Stimulated activated naive B cell treated with anti-CD40 and anti-IgM and Interleukin-4, amounts not matched to agents 10 μg/mL and 1 μg/mL and 100 μg/mL, for 72 hours (primary cell): ENCODE data around the gene ADM5.

Experiments used
- ATAC-seq, 2 donors: fragments of 150-1000 bp; cut with Tn5 transposase; replicated peaks; 2 replicates each; pipeline ENCODE4 v1.10.0; 2021; ENCODE audit warnings: moderate library complexity in 1 of 2
- DNase-seq: peaks from one replicate; pipeline ENCODE4 v3.0.0; 2021
- H3K27ac Mint-ChIP-seq: one replicate; pipeline ENCODE4 v1.8.0; 2022; ENCODE audit warnings: mild to moderate bottlenecking, mixed read lengths
- H3K27me3 Mint-ChIP-seq, 2 donors: one replicate each; pipeline ENCODE4 v1.8.0; 2022; ENCODE audit warnings: mixed read lengths in 2 of 2
- H3K36me3 Mint-ChIP-seq, 2 donors: one replicate each; pipeline ENCODE4 v1.8.0; 2022; ENCODE audit warnings: mixed read lengths in 2 of 2, mild to moderate bottlenecking in 1 of 2
- H3K4me1 Mint-ChIP-seq, 2 donors: one replicate each; pipeline ENCODE4 v1.8.0; 2022; ENCODE audit warnings: mixed read lengths in 2 of 2, mild to moderate bottlenecking in 1 of 2
- H3K4me3 Mint-ChIP-seq, 2 donors: one replicate each; pipeline ENCODE4 v1.8.0; 2022; ENCODE audit warnings: mild to moderate bottlenecking in 2 of 2, mixed read lengths in 2 of 2, moderate library complexity in 1 of 2
- H3K9me3 Mint-ChIP-seq, 2 donors: one replicate each; pipeline ENCODE4 v1.8.0; 2022; ENCODE audit warnings: mixed read lengths in 2 of 2, mild to moderate bottlenecking in 1 of 2

The ADM5 gene

GRCh38 chr19:49689133-49690078, at the start of gene ADM5:
ADM5 (plus strand) TSS chr19:49689594; CDS start chr19:49689838, 244 bp downstream.
- Mint-ChIP-seq H3K9me3 (no peaks in the 10 kb centered on the region), H3K4me3 (peak within 1 kb of the TSS; percentile 73 to 76), H3K4me1 (peaks cover 33 to 49% of the 10 kb centered on the region in 2 donors), H3K27me3 (peaks cover 29 to 43% of the 10 kb centered on the region in 2 donors), H3K36me3 (peaks cover 39 to 55% of the 10 kb centered on the region in 2 donors), H3K27ac (peak within 1 kb of the TSS; percentile 51)
- DNase-seq (no peak), ATAC-seq (peak; percentile 48 to 61)

GRCh38 chr19:49640113-49640898, 49.1 kb upstream of the ADM5 start, which contains the start of gene RRAS:
RRAS (minus strand) TSS chr19:49640143; CDS start chr19:49640098, 45 bp downstream.
- Mint-ChIP-seq H3K4me1 (peaks cover 43 to 54% of the 10 kb centered on the region in 2 donors), H3K36me3 (peaks cover 13 to 24% of the 10 kb centered on the region in 2 donors), H3K27me3 (no peaks in the 10 kb centered on the region), H3K27ac (peak within 1 kb of the TSS; percentile 99), H3K9me3 (no peaks in the 10 kb centered on the region), H3K4me3 (peak within 1 kb of the TSS; percentile 95 to 98)
- DNase-seq (peak; percentile 99), ATAC-seq (peak; percentile 72 to 73)

- Mint-ChIP-seq H3K36me3 (peaks cover 29 to 40% of the 10 kb centered on the region in 2 donors), H3K27me3 (no peaks in the 10 kb centered on the region), H3K4me1 (peaks cover 53 to 67% of the 10 kb centered on the region in 2 donors), H3K9me3 (no peaks in the 10 kb centered on the region), H3K27ac (peak within 1 kb of the TSS; percentile 99), H3K4me3 (peak within 1 kb of the TSS; percentile 95 to 98)
- ATAC-seq (peak; percentile 72 to 75), DNase-seq (peak; percentile 100)
Observed at GRCh38 chr19:49641688-49642491, 47.5 kb upstream of the ADM5 start, which contains the start of gene SCAF1. SCAF1 (plus strand) TSS chr19:49642209; CDS start chr19:49645027, 2,818 bp downstream.

GRCh38 chr19:49642492-49643035, 46.8 kb upstream of the ADM5 start:
- ATAC-seq (no peak), DNase-seq (no peak)
- H3K4me3 Mint-ChIP-seq: peak overlapping the region; percentile 95 to 98
- no peaks in the 10 kb centered on the region for H3K27me3 Mint-ChIP-seq
- peak overlapping the region; percentile 99 for H3K27ac Mint-ChIP-seq
- H3K36me3 Mint-ChIP-seq: peaks cover 32 to 46% of the 10 kb centered on the region in 2 donors
- H3K9me3 Mint-ChIP-seq: no peaks in the 10 kb centered on the region
- H3K4me1 Mint-ChIP-seq: peaks cover 55 to 66% of the 10 kb centered on the region in 2 donors

- Mint-ChIP-seq H3K27ac (peak overlapping the region; percentile 1), H3K4me1 (peaks cover 49 to 57% of the 10 kb centered on the region in 2 donors), H3K36me3 (peaks cover 32 to 46% of the 10 kb centered on the region in 2 donors), H3K4me3 (peak overlapping the region; percentile 8 to 98), H3K9me3 (no peaks in the 10 kb centered on the region), H3K27me3 (no peaks in the 10 kb centered on the region)
- ATAC-seq (no peak), DNase-seq (no peak)
Observed at GRCh38 chr19:49643466-49643865, 45.9 kb upstream of the ADM5 start.

- H3K9me3 Mint-ChIP-seq: no peaks in the 10 kb centered on the region
- DNase-seq (no peak), ATAC-seq (no peak)
- peaks cover 39 to 51% of the 10 kb centered on the region in 2 donors for H3K36me3 Mint-ChIP-seq
- H3K4me1 Mint-ChIP-seq: peaks cover 39 to 42% of the 10 kb centered on the region in 2 donors
- no peak overlapping the region for H3K4me3 Mint-ChIP-seq
- H3K27me3 Mint-ChIP-seq: no peaks in the 10 kb centered on the region
- peak overlapping the region; percentile 31 for H3K27ac Mint-ChIP-seq
Observed at GRCh38 chr19:49645592-49645991, 43.8 kb upstream of the ADM5 start.

- H3K4me3 Mint-ChIP-seq: no peak overlapping the region
Observed at GRCh38 chr19:49645995-49646394, 43.4 kb upstream of the ADM5 start.

GRCh38 chr19:49646586-49646985, 42.8 kb upstream of the ADM5 start:
- H3K4me1 Mint-ChIP-seq: peaks cover 35 to 37% of the 10 kb centered on the region in 2 donors
- no peaks in the 10 kb centered on the region for H3K27me3 Mint-ChIP-seq
- no peak overlapping the region for H3K27ac Mint-ChIP-seq
- ATAC-seq: no peak
- H3K9me3 Mint-ChIP-seq: no peaks in the 10 kb centered on the region
- DNase-seq: no peak
- peaks cover 39 to 51% of the 10 kb centered on the region in 2 donors for H3K36me3 Mint-ChIP-seq
- H3K4me3 Mint-ChIP-seq: no peak overlapping the region

More at GRCh38 chr19:49645995-49646394, 43.4 kb upstream of the ADM5 start:
- Mint-ChIP-seq H3K9me3 (no peaks in the 10 kb centered on the region), H3K36me3 (peaks cover 39 to 49% of the 10 kb centered on the region in 2 donors), H3K27me3 (no peaks in the 10 kb centered on the region), H3K4me1 (peaks cover 35 to 38% of the 10 kb centered on the region in 2 donors), H3K27ac (peak overlapping the region; percentile 75)
- no peak for DNase-seq
- ATAC-seq: no peak

GRCh38 chr19:49651029-49651819, 38.2 kb upstream of the ADM5 start:
- H3K36me3 Mint-ChIP-seq: peaks cover 39 to 58% of the 10 kb centered on the region in 2 donors
- H3K4me1 Mint-ChIP-seq: peaks cover 3 to 5% of the 10 kb centered on the region in 2 donors
- DNase-seq (no peak), ATAC-seq (no peak)
- no peaks in the 10 kb centered on the region for H3K27me3 Mint-ChIP-seq
- H3K9me3 Mint-ChIP-seq: no peaks in the 10 kb centered on the region
- no peak overlapping the region for H3K4me3 Mint-ChIP-seq
- no peak overlapping the region for H3K27ac Mint-ChIP-seq

- ATAC-seq: no peak
- Mint-ChIP-seq H3K27me3 (no peaks in the 10 kb centered on the region), H3K27ac (no peak overlapping the region), H3K4me1 (peaks cover 0 to under 1% of the 10 kb centered on the region in 2 donors), H3K9me3 (no peaks in the 10 kb centered on the region), H3K36me3 (peaks cover 34 to 57% of the 10 kb centered on the region in 2 donors), H3K4me3 (no peak overlapping the region)
- DNase-seq: no peak
Observed at GRCh38 chr19:49651820-49652550, 37.4 kb upstream of the ADM5 start.

- Mint-ChIP-seq H3K27ac (peak overlapping the region; percentile 14), H3K36me3 (peaks cover 37 to 58% of the 10 kb centered on the region in 2 donors), H3K9me3 (no peaks in the 10 kb centered on the region), H3K27me3 (no peaks in the 10 kb centered on the region), H3K4me1 (peaks cover 2 to 4% of the 10 kb centered on the region in 2 donors), H3K4me3 (no peak overlapping the region)
- DNase-seq (no peak), ATAC-seq (no peak)
Observed at GRCh38 chr19:49652551-49653465, 36.6 kb upstream of the ADM5 start.
